Activated naive CD4-positive, alpha-beta T cell treated with anti-CD3 and anti-CD28 coated beads, Interleukin-2, amount 10 ng/mL, durations not matched to agents 7 days and 5 days (primary cell): ENCODE results near the gene CST9L.

Experiments used
- CTCF ChIA-PET: fragments of 350-600 bp; sonication (Branson Sonifier 250); formaldehyde crosslinking; loops from one replicate; lab custom pipeline; 2021; ENCODE audit warnings: antibody characterized with exemption; lab: Charles Lee
- DNase-seq: peaks from one replicate; pipeline ENCODE4 v3.0.0-alpha.2; 2020
- H3K27ac Mint-ChIP-seq: one replicate; pipeline ENCODE4 v1.8.0; 2021; ENCODE audit warnings: mild to moderate bottlenecking, moderate library complexity, mixed read lengths
- H3K27me3 Mint-ChIP-seq: one replicate; pipeline ENCODE4 v1.8.0; 2021; ENCODE audit warnings: mild to moderate bottlenecking, mixed read lengths
- H3K36me3 Mint-ChIP-seq: one replicate; pipeline ENCODE4 v1.8.0; 2021; ENCODE audit warnings: mixed read lengths
- H3K4me1 Mint-ChIP-seq: one replicate; pipeline ENCODE4 v1.8.0; 2021; ENCODE audit warnings: mixed read lengths
- H3K4me3 Mint-ChIP-seq: one replicate; pipeline ENCODE4 v1.8.0; 2021; ENCODE audit warnings: mild to moderate bottlenecking, moderate library complexity, mixed read lengths
- H3K9me3 Mint-ChIP-seq: one replicate; pipeline ENCODE4 v1.8.0; 2021; ENCODE audit warnings: mixed read lengths

CST9L gene

GRCh38 chr20:23568320-23568970 lies at the start of gene CST9L:
Gene CST9L (minus strand): TSS chr20:23568484. CDS start chr20:23568450, 34 bp downstream.
- no peak within 1 kb of the TSS for H3K4me3 Mint-ChIP-seq
- H3K36me3 Mint-ChIP-seq: no peaks in the 10 kb centered on the region
- H3K4me1 Mint-ChIP-seq: no peaks in the 10 kb centered on the region
- no peak within 1 kb of the TSS for H3K27ac Mint-ChIP-seq
- no peaks in the 10 kb centered on the region for H3K27me3 Mint-ChIP-seq
- CTCF ChIA-PET: no interaction called here
- no peaks in the 10 kb centered on the region for H3K9me3 Mint-ChIP-seq
- no peak for DNase-seq

- Mint-ChIP-seq H3K4me3 (no peak overlapping the region), H3K4me1 (no peaks in the 10 kb centered on the region), H3K27me3 (peaks cover 8% of the 10 kb centered on the region), H3K36me3 (no peaks in the 10 kb centered on the region), H3K9me3 (no peaks in the 10 kb centered on the region), H3K27ac (no peak overlapping the region)
- CTCF ChIA-PET: no interaction called here
- DNase-seq: no peak
Observed at GRCh38 chr20:23614163-23614562, 45.9 kb upstream of the CST9L start.

GRCh38 chr20:23613676-23614075 lies 45.4 kb upstream of the CST9L start:
- Mint-ChIP-seq H3K27me3 (peaks cover 8% of the 10 kb centered on the region), H3K4me1 (no peaks in the 10 kb centered on the region), H3K4me3 (no peak overlapping the region), H3K27ac (no peak overlapping the region), H3K9me3 (no peaks in the 10 kb centered on the region), H3K36me3 (no peaks in the 10 kb centered on the region)
- CTCF ChIA-PET: no interaction called here
- DNase-seq: no peak

DNA sequence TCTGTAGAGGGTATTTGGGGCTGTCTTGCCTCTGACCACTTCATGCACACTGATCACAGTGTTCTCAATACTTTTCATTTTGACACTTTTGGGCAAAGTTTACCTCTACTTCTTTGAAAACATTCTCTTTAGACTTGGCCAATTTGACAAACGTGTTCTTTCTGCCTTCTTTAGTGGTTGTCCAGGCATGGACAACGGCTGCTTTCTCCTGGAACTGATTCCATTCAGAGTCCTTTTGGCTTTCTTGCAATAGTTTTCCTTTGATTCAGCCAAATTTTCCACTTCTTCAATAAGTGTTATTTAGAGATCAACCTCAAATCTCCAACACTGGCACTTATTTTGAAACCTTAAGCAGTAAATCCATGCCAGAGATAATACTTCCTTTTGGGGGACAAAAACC lies 44.1 kb upstream of the CST9L start:
- H3K4me1 Mint-ChIP-seq: no peaks in the 10 kb centered on the region
- no peaks in the 10 kb centered on the region for H3K36me3 Mint-ChIP-seq
- H3K27me3 Mint-ChIP-seq: peaks cover 8% of the 10 kb centered on the region
- H3K4me3 Mint-ChIP-seq: no peak overlapping the region
- no peak overlapping the region for H3K27ac Mint-ChIP-seq
- H3K9me3 Mint-ChIP-seq: no peaks in the 10 kb centered on the region
- no peak for DNase-seq
- CTCF ChIA-PET: interaction anchor here (0.9 kb wide), 1 partner anchor 11 kb away, joined by 4 read pairs; no protein-coding TSS in a partner anchor

DNA sequence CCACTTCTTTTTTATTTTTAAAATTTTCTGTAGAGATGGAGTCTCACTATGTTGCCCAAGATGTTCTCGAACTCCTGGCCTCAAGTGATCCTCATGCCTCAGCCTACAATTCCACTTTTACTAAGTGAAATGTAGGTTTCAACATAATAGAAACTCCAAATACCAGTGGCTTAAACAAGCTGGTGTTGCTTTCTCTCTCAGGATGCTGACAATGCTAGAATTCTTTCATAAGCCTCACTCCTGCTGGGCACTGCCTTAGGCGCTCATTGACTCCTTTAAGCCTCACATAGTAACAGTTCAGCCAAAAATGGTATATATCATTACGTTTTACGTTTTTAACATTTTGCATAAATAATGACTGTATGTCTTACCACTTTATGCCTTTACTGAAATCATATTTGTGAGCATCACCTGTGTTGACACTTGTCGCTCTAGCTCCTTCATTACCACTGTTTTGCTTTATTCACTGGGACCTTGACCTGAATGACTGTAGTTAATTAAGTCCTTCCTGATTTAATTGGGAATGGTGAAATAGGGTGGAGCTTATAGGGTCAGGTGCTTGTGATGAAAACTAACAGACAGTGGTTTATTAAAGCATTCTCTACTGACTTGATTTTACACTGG lies 41.3 kb upstream of the CST9L start:
- no peaks in the 10 kb centered on the region for H3K36me3 Mint-ChIP-seq
- peaks cover 13% of the 10 kb centered on the region for H3K27me3 Mint-ChIP-seq
- H3K9me3 Mint-ChIP-seq: no peaks in the 10 kb centered on the region
- no peak for DNase-seq
- no peak overlapping the region for H3K4me3 Mint-ChIP-seq
- CTCF ChIA-PET: interaction anchor here (3.4 kb wide), 1 partner anchor 168 kb away, joined by 37 read pairs; the partner anchor contains the start of gene CSTL1
- H3K27ac Mint-ChIP-seq: no peak overlapping the region
- H3K4me1 Mint-ChIP-seq: no peaks in the 10 kb centered on the region

DNA sequence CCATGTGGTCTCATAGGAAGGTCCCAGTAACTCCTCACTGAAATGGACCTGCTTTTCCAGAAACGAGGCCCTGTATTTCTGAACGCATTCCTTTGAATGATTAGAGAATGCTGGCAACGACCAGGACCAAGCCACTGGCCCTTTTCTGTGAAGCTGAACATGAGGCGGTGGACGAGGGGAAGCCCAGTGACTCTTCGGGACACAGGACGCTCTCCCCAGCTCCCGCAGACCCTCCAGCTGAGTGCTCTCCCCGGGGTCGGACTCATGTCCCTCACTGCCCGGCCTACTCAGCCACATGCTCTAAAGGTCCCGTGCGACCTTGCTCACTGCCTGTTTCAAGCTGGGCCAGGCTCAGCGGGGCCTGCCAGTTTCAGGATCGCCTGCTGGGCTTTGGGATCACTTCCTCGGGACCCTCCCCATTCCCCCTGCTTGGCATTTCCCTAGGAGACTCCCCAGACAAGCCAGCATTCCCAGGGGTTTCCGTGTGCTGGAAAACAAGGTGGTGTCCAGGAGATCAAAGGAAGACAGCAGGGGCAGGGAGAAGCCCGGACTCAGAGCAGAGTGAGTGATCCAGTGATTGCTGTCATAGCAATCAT lies 40.1 kb upstream of the CST9L start:
- no peak for DNase-seq
- Mint-ChIP-seq H3K27me3 (peaks cover 13% of the 10 kb centered on the region), H3K4me1 (no peaks in the 10 kb centered on the region), H3K27ac (no peak overlapping the region), H3K4me3 (no peak overlapping the region), H3K9me3 (no peaks in the 10 kb centered on the region), H3K36me3 (no peaks in the 10 kb centered on the region)
- CTCF ChIA-PET: interaction anchor here (0.8 to 3.4 kb wide), 2 partner anchors 167 to 1269 kb away, joined by 3 to 37 read pairs; partner anchors contain the start of gene CSTL1

DNA sequence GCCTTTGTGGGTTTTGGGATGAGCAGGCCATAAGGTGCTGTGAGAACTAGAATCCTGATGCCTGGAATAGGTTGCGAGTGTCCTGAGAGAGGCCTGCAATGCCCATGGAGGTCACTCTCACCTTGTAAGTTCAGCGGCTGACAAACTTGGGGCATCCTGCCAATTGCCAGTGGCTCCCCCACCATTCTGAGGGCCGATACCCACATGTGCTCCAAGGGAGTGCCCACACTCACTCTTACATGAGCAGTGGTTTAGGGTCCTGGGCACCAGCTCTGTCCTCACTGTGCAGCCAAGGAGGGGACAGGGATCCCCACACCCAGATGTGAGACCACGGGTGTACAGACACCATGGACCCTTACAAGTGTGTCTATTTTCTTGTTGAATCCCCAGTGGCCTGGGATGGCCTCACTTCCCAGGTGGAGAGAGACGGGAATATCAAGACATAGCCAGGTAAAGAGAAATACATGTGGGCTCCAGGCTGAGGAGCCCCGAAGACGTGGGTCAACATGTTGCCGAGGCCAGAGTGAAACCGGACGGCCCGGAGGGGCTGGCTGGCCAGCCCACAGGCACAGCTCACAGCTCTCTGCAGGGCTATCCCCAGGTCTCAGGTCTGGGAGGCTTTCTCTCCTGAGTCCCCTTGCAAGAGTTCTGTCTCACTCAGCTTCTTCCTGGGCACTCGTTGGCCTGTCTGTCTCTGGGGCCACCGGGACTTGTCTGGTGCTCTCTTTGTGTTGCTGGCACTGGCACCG lies 39.4 kb upstream of the CST9L start:
- H3K27ac Mint-ChIP-seq: no peak overlapping the region
- CTCF ChIA-PET: interaction anchor here (0.7 to 3.4 kb wide), 4 partner anchors 161 to 1269 kb away, joined by 3 to 37 read pairs (median 4); partner anchors contain the start of gene CSTL1
- no peak for DNase-seq
- H3K9me3 Mint-ChIP-seq: no peaks in the 10 kb centered on the region
- no peak overlapping the region for H3K4me3 Mint-ChIP-seq
- no peaks in the 10 kb centered on the region for H3K36me3 Mint-ChIP-seq
- peaks cover 17% of the 10 kb centered on the region for H3K27me3 Mint-ChIP-seq
- H3K4me1 Mint-ChIP-seq: no peaks in the 10 kb centered on the region

DNA sequence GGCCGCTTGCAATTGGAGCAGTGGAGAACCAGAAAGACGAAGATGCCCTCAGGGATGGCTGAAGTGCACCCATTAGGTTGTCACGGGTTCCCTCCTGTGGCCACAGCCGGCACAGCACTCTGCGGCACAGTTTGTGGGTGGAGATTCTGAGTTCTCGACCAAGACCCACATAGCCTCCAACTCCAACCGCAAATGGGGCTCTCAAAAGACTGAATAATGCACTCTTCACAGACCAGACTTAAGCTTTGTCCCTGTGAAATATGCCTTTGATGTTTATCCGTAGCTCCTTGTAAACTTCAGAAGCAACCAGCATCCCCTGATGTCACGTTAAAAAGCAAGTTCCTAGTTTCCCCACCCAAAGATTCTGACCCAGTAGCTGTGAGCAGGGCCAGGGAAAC lies 38.4 kb upstream of the CST9L start:
- CTCF ChIA-PET: interaction anchor here (0.7 to 3.4 kb wide), 4 partner anchors 160 to 257 kb away, joined by 4 to 37 read pairs (median 4); partner anchors contain the start of gene CSTL1
- peak; percentile 77 for DNase-seq
- Mint-ChIP-seq H3K27ac (no peak overlapping the region), H3K27me3 (peaks cover 14% of the 10 kb centered on the region), H3K9me3 (no peaks in the 10 kb centered on the region), H3K36me3 (no peaks in the 10 kb centered on the region), H3K4me3 (no peak overlapping the region), H3K4me1 (no peaks in the 10 kb centered on the region)

DNA sequence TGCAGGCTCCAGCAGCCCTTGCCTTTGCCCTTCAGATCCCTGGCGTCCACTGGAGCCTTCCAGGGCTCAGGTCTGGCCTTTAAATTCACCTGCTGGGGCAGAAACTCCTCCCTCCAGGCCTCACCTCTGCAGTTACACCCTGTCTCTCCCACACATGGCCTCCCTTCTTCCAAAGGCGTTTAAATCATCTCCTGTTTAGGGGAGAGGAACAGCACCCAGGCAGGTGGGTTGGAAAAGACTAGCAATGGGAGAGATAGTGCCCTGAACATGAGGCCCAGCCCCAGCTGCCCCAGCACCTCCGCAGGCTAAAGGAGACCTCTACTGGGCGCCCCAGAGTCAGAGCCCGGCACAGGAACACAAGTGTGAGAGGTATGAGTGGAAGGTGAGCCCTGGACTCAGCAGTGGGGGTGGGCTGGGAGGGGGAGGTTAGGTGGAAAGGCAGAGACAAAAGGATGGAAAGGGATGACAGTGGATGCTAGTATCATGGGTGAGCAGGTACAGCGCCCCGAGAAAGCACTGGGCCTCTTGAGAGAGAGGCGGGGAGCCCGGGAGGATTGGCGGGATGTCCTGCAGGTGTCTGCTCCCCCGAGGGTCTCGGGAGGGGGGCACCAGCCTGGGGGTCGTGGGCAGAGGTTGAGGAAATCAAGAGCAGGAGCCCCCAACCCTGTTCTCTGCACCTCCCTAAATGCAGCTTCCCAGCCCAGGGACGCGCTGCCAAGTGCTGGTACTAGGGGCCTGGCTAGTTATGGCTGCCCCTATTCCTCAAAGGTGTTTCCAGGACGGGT lies 37.8 kb upstream of the CST9L start, which contains the start of gene CST9:
Gene CST9, minus strand, starts transcription at position 51 of the 785 bp plus-strand sequence. CDS start 53 bp downstream, outside the sequence.
- no peaks in the 10 kb centered on the region for H3K36me3 Mint-ChIP-seq
- CTCF ChIA-PET: interaction anchor here (1.0 to 3.4 kb wide), 4 partner anchors 164 to 256 kb away, joined by 3 to 37 read pairs (median 4); partner anchors contain the start of gene CSTL1
- no peaks in the 10 kb centered on the region for H3K4me1 Mint-ChIP-seq
- H3K4me3 Mint-ChIP-seq: no peak within 1 kb of the TSS
- no peaks in the 10 kb centered on the region for H3K9me3 Mint-ChIP-seq
- H3K27ac Mint-ChIP-seq: no peak within 1 kb of the TSS
- no peak for DNase-seq
- peaks cover 9% of the 10 kb centered on the region for H3K27me3 Mint-ChIP-seq

- no peak for DNase-seq
- Mint-ChIP-seq H3K4me3 (no peak overlapping the region), H3K27ac (no peak overlapping the region), H3K27me3 (peaks cover 9% of the 10 kb centered on the region), H3K9me3 (no peaks in the 10 kb centered on the region), H3K4me1 (no peaks in the 10 kb centered on the region), H3K36me3 (no peaks in the 10 kb centered on the region)
- CTCF ChIA-PET: interaction anchor here (1.0 to 1.9 kb wide), 2 partner anchors 163 to 255 kb away, joined by 3 to 7 read pairs; no protein-coding TSS in a partner anchor
Observed at GRCh38 chr20:23604306-23604705, 36.0 kb upstream of the CST9L start.

- Mint-ChIP-seq H3K4me1 (no peaks in the 10 kb centered on the region), H3K36me3 (no peaks in the 10 kb centered on the region), H3K9me3 (no peaks in the 10 kb centered on the region), H3K4me3 (no peak overlapping the region), H3K27ac (no peak overlapping the region), H3K27me3 (peaks cover 9% of the 10 kb centered on the region)
- DNase-seq: no peak
- CTCF ChIA-PET: interaction anchor here (1.9 kb wide), 1 partner anchor 162 kb away, joined by 7 read pairs; no protein-coding TSS in a partner anchor
Observed at GRCh38 chr20:23603321-23603720, 35.0 kb upstream of the CST9L start.

- Mint-ChIP-seq H3K4me3 (no peak overlapping the region), H3K36me3 (no peaks in the 10 kb centered on the region), H3K4me1 (no peaks in the 10 kb centered on the region), H3K27me3 (peaks cover 9% of the 10 kb centered on the region), H3K27ac (no peak overlapping the region), H3K9me3 (no peaks in the 10 kb centered on the region)
- DNase-seq: no peak
- CTCF ChIA-PET: interaction anchor here (1.3 kb wide), 1 partner anchor 912 kb away, joined by 3 read pairs; no protein-coding TSS in a partner anchor
Observed at GRCh38 chr20:23602699-23603098, 34.4 kb upstream of the CST9L start.

DNA sequence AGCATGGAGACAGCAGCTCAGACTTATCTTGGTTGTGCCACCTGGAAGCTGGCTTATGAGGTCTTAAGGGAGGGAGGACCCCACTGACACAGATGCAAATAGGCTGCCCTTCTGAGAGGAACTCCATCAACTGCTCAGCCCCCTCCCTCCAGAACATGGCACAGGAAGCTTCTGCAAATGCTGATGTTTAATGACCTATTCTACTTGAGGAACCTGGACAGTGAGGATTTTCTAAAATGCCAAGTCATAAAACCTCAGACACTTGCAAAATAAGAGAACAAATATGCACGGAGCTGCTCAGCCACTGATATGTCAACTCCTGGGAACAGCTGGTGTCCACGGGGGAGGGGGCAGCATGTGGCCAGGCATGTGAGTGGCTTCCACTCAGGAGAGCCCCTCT lies 34.0 kb upstream of the CST9L start:
- no peak overlapping the region for H3K4me3 Mint-ChIP-seq
- H3K36me3 Mint-ChIP-seq: no peaks in the 10 kb centered on the region
- no peaks in the 10 kb centered on the region for H3K4me1 Mint-ChIP-seq
- no peak overlapping the region for H3K27ac Mint-ChIP-seq
- no peaks in the 10 kb centered on the region for H3K9me3 Mint-ChIP-seq
- CTCF ChIA-PET: interaction anchor here (1.3 to 1.5 kb wide), 2 partner anchors 153 to 912 kb away, joined by 3 read pairs; no protein-coding TSS in a partner anchor
- DNase-seq: no peak
- H3K27me3 Mint-ChIP-seq: peaks cover 9% of the 10 kb centered on the region
